Fibroblast of skin of right biceps (primary cell): Measurements from ENCODE around the gene DAGLA.
A peak's percentile ranks its signal among the peaks of the same experiment; 100 is the strongest.
"Not testable (repeated sequence)": the region's sequence is repeated elsewhere in the genome, so short reads cannot be mapped to it uniquely, and the experiment has no call there.

Experiments used
- DNase-seq: peaks from one replicate; pipeline ENCODE4 v3.0.0-alpha.2; 2013

DAGLA gene

DNA sequence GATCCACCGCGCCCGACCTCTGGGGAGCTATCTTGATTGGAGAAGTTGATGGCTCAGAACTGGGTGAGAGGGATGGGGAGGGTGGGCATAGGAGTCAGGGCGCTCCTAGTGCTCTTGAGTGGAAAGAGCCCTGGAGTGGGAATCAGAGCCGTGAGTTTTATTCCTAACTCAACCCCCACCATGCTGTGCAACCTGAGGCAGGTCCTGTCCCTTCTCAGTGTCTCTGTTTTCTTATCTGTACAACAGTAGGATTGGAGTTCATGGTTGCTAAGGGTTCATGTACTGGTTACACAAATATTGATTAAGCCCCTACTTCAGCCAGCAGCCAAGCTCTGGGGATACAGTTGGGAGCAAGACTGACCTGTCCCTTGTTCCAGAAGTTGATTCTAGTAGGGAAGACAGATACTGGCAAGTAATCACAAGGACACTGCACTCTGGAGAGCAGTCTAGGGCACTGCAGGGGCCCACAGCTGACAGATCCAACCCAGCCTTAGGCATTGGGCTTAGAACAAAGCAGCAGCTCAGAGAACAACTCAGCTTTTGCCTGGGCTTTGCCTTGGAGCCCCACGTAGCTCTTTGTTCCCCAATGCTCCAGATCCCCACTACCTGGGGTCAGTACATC lies 12.4 kb upstream of the DAGLA start:
- DNase-seq: no peak

DNA sequence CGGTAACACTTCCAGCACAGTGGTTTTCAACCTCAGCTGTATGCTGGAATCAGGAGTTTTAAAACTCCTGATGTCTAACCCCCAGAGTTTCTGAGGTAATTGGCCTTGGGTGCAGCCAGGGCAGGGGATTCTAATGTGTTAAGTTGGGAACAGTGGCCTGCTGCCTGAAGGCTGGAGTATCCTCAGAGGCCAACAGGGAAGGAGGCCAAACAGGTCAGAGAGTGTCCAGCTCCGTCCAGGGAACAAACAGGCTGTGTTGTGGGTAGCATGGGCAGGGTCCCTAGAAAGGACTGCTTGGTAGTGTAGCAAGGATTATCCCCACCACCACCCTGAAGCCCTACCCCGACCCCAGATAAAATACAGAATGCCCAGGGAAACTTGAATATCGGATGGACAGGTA lies 10.8 kb upstream of the DAGLA start:
- no peak for DNase-seq

DNA sequence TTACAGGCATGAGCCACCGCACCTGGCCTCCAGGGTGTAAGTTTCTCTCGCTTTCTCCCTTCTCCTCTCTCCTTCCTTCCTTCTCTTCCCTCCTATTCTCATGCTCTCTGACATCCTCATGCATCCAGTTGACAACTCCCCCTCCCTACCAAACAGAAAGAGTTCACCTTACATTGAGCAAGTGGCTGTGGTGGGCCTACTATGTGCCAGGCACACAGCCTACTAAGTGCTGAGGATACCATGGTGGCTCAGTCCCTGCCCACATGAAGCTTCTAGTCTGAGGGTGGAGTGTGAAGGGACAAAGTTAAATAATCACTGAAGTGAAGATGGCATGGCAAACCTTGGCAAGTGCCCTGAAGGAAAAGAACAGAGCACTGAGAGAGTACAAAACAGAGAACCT lies 9.6 kb upstream of the DAGLA start:
- DNase-seq: no peak

DNA sequence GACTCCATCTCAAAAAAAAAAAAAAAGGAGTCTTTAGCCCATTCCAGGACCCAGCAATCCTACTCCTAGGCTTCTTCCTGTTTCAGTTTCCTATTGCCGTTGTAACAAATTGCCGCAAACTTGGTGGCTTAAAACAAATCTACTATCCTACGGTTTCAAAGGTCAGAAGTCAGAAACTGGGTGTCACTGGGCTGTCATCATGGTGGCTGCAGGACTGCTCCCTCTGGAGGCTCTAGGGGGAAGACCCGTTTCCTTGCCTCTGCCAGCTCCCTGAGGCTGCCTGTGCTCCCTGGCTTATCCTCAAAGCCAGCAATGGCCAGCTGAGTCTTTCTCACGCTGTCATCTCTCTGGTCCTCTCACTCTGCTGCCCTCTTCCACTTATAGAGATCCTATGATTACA lies 8.7 kb upstream of the DAGLA start:
- no peak for DNase-seq

DNA sequence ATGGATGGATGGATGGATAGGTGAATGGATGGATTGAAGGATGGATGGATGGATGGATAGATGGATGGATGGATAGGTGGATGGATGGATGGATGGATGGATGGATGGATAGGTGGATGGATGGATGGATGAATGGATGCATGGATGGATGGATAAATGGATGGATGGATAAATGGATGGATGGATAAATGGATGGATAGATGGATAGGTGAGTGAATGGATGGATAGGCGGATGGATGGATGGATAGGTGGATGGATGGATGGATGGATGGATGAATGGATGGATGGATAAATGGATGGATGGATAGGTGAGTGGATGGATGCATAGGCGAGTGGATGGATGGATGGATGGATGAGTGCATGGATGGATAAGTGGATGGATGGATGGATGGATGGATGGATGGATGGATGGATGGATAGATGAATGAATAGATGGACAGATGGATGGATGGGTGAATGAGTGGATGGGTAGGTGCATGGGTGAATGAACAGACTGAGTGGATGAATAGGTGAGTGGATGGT lies 6.2 kb upstream of the DAGLA start:
- DNase-seq: not testable (repeated sequence)

DNA sequence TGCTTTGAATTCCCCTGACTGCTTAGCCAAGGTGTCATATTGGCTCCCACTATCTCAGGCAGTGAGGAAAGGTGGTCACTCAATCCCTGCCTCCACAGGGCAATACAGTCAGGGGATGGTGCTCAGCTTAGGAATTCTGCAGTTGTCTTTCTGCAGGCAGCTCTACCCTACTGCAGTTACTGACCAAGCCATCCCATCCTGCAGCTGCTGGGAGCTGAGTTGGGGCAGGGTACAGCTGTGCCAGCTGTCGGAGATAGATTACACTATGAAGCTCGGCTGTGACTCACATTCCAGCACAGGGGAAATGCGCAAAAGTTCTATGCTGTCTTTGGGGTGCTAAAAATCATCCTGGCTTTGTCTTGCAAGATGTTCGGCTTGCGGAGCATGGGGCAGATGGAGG lies 4.4 kb upstream of the DAGLA start:
- no peak for DNase-seq

DNA sequence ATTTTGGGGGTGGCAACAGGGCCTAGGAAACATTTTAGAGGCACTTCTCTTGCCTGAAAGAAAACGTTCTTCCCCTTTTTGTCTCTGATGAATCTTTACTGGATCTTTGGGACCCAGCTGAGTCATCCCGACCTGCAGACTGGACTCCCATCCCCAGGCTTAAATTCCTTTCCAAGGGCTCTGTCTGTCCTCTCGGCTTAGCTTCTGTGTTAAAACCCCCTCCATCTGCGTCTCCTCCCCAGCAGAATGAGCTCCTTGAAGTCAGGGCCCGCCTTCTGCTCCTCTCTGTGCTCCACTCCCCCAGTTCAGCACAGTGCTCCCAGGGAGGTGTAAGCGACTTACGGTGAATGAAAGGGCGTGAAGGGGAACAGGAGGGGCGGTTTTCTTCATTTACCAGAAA lies 895 bp upstream of the DAGLA start:
- DNase-seq: no peak

DNA sequence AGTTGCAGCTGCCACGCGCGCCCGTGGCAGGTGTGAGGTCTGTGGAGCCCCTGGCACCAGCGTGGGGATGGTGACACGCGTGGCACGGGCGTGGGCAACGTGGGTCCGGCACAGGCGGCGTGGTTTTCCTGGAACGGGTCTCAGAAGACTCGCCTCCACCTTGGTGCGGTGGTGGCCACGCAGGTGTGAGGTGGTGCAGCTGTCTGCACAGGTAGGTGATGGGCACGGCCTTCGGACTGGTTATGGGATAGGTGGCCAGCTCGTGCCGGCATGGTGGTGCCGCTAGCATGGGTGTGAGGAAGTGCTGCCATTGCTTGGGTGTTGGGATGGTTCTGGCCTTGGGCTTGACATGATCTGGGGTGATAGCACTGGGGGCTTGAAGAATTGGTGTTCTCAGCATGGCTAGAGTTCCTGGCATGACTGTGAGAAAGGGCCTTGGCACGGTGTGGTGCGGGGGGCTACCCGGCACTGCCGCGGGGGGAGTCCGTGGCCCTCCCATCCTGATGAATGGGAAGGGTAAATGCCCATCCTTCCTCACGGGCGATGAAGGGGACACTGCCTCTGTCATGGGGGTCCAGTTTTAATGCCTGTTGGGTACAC lies 531 bp downstream of the DAGLA start:
- no peak for DNase-seq

DNA sequence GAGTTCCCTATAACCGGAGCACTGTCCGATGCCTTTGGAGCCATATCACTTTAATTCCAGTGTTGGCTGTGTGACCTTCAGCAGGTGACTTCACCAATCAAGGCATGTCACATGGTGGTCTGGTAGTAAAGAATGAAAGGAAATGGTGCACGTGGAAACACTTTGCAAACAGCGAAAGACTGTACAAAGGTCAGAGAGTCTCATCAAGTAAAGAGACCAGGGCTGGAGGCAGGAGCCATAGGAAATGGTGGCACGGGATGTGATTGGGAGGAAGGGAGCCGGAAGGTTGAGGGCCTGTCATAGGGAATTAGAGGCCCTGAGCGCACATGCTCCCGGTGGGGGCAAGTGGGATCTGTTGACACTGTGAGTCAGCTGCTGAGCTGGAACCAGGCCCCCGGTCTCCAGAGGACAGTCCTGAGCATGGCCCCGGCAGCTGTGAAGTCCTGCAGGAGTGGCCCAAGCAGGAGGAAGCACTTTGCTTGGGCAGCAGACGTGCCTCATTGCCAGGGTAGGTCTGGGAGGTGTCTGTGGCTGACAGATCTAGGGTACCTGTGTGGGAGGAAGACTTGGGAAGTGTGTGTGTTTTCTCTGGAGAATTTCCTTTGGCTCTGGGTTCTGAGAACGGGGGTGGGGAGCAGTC lies 2.0 kb downstream of the DAGLA start:
- peak; percentile 37 for DNase-seq

DNA sequence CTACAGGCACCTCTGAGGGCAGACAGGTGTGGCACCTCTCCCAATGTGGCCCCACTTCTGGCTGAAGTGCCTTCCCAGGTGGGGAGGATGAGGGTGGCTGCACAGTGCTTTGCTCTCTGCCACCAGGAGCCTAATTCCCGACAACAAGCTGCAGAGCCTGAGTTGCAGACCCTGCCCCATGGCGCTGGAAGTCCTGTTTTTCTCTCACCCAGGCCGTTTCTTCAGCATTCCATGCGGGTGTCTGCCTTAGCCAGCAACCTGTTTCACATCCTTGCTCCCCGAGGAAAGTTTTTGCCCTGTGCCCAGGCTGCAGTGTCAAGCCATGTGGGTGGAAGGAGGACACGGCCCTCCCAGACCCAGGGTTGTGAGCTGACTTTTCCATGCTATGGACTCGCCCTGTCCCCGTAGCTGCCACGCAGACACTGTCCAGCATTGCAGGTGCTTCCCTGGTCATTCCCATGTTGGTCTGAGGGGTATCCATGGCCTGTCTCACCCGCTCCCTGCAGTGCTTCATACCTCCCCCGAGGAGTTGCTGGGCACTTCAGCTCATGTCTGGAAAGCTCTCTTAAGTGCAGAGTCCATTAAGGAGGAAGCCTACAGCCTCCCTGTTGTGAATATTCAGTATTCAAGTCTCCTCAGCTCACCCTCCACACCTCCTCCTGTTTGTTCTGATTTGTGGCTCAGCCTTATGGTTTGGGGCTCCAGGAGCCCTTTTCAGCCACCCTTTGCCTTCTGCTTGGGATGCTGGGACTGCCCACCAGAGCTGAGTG lies 2.9 kb downstream of the DAGLA start:
- DNase-seq: no peak

DNA sequence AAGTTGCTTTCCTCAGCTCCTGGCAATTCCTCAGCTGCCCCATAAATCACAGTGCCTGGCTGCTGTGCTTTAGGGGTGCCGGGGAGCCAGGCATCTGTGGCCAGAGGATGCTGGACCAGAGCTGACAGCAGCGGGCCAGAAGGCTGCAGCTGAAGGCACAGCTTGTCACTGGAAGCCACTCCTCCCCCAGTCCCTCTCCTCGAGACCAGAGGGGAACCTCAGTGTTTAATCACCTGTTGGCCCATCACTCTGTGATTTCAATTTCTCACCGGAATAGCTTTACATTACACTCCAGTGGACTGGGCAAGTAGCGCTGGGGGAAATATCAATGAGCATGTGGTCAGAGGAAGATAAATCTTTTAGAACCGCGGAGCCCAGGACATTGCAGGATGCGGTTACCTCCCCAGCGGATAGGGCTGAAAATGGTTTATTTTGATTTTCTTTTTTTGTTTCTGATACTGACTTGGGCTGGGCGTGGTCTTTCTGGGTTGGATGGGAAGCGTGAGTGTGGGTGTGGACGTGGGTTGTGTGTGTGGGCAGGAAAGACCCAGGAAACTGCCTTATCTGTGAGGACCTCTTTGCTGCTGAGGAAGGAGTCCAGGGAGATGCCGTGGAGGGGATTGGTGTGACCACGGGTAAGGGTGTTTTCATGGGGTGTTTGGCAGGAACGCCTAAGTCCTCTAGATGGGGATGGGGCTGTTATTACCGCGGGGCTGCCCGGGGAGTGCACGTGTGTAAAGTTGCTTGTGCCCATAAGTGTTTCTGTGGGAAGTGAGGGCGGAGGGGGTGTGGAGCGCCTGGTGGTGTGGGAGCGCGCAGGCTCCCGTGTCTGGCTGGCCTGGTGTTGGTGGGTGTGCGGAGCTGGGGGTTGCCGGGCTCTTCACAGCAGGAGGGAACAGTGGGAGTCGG lies 4.0 kb downstream of the DAGLA start:
- no peak for DNase-seq

DNA sequence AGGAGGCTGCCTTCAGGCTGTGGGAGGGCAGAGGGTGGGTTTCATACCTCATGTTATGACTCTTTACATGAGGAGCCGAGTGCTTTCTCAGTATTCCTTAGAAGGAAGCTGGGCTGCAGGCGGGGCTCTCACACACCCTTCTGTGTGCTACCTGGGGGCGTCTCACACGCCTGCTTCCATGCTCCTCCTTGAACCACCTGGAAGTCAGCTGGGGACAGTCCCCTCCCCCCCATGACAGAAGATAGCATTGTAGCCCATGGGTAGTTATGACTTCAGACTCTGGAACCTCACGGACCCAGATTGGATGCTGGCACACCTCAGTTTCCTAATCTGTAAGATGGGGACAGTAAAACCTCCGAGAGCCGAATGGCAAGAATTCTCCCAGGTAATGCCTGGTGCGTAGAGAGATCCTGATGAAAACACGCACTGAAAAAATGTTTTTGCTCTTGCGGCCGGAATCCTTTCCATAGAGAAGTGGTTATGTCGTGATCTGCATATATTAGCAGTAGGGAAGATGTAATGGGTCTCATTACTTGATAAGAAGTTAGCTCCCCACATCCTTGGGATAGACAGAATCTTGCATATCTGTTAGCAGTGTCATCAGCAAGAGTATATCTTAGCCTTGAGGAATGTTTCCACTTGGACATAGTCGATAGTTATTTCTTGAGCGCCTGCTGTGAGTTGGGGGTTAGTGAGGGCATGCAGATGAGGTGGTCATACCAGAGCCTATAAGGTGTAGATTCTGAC lies 4.9 kb downstream of the DAGLA start:
- peak; percentile 34 for DNase-seq

DNA sequence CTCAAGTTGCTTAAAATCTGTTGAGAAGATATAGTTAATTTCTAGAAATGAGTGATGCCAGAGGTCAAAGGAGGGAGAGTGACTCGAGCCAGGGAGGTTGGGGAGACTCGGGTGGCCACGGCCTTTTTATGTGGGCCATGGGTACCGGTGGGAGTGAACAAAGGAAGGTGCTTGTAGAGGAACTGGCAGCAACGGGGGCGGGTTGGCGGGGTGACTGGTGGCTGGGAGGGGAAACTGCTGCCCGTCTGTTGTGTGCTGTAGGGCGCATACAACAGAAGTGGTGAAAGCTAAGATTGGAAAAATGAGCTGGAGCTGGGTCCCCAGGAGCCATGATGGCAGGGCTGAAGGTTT lies 5.4 kb downstream of the DAGLA start:
- DNase-seq: no peak

DNA sequence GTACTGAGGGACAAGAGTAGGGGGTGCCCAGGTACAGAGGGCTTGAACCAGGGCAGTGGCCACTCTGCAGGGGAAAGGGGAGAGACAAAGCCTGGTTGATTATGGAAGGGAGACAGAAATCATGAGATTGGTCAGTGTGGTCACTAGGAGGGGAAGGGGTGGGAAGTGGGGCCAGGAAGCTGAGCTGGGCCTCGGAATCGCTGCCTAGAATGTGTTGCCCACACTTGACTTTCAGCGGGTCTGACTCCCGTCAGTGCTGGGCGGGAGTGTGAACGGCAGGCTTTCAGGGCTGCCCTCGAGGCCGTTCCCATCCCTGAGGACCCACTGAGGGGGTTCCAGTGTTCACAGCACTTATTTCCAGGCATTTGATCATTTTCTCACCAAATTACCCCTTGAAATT lies 5.9 kb downstream of the DAGLA start:
- no peak for DNase-seq

DNA sequence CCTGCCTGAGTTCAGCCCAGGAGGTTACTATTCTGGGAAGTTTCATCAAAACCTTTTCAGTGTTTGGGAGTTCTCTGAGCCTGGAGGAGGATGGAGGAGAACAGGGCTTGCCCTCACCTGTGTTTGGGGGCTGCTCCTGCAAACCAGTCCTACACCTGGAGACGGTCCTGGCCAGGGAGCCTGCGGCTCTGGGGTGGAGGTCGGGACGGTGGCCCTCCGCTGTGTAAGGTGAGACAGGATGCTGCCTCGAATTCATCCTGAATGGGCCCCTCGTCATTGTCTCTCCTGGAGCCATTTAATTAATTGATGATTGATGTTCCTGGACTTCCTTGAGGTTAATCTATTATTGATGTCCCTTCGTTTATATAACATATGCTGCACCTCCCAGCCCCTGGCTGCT lies 6.3 kb downstream of the DAGLA start:
- no peak for DNase-seq

DNA sequence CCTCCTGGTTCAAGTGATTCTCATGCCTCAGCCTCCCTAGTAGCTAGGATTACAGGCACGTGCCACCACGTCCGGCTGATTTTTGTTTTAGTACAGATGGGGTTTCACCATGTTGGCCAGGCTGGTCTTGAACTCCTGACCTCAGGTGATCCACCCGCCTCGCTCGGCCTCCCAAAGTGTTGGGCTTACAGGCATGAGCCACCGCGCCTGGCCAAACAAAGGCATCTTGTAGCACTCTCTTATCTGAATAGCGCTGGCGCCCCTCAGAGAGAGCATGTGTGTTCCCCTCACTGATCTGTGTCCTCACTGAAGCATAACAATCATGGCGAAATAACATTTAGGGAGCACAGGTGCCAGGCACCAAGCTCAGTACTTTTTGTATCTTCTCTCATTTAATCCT lies 7.2 kb downstream of the DAGLA start:
- no peak for DNase-seq

DNA sequence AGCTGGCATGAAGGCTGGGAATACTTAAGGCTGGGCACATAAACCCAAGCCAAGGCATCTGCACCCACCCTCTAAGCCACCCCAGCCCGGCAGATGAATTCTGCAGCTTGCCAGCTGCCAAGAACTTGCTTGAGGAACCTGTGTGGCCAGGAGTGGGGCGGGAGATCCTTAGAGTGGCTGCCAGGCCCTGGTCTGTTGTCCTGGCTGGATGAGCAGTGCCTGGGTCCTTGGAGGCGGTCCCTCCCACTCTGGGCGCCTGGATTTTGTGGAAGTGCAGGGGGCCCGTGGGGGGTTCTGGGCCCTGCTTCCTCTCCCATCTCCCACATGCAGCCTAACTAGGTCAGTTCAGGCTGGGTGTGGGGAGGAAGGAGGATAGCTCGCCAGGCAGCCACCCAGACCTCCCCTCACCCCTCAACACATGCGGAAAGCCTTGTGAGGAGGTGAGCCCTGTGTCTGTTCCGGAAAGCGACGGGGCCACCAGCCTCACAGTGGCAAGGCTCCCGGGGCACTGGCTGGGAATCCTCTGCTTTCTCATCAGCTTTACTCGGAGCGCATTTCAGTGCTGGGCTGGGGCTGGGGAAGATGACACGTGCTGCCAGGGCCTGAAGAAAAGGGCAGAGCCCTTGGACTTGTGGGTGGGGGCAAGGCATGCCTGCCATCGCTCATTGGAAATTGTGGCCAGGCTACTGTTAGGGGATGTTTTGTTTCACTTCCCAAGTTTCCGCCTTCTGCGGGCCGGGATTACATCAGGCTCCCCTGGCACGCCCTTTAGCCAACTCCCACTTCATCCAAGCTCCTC lies 8.4 kb downstream of the DAGLA start:
- peak; percentile 18 for DNase-seq

DNA sequence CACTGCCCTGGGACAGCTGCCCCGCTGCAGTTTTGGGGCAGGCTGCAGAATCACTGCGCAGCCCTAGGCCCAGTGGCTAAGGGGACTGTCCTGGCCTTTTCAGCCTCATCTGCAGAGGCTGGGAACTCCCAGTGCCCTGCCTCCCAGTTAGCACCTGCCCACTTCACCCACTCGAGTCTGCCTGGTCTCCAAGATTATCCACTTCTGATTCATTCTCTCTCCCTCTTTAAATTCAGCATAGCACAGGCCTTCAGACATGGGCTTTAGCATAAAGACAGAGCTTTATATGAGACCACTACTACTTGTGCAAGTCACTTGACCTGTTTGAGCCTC lies 8.9 kb downstream of the DAGLA start:
- DNase-seq: no peak

DNA sequence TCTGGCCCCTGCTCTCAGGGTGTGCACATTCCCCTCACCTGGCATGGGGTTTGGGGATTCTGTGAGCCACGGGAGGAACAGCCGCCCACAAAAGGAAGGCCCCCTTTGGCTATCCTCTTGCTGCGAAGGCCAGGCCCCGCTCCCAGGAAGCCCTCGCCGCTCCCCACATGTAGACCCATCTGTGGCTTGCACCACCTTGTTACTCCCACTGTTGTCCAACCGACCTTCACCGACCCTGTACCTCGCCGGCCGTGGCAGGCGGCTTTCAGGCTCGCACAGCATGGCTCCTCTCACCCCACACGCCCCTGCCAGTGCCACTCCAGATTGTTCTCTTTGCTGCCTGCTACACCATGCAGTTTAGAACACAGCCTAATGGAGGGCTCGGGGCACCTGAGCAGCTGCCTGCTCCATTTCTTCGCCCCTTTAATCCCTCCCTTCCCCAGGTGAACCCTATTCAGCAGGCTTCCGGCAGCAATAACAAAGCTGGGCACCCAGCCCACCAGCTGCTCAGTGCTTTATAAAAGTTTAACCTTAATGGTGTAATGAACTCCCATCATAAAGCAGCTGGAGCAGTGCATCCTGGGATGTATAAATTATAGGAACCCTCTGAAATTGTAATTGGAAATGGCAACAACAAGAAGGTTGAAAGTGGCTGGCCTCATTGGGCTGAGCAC lies 10.7 kb downstream of the DAGLA start:
- DNase-seq: no peak

DNA sequence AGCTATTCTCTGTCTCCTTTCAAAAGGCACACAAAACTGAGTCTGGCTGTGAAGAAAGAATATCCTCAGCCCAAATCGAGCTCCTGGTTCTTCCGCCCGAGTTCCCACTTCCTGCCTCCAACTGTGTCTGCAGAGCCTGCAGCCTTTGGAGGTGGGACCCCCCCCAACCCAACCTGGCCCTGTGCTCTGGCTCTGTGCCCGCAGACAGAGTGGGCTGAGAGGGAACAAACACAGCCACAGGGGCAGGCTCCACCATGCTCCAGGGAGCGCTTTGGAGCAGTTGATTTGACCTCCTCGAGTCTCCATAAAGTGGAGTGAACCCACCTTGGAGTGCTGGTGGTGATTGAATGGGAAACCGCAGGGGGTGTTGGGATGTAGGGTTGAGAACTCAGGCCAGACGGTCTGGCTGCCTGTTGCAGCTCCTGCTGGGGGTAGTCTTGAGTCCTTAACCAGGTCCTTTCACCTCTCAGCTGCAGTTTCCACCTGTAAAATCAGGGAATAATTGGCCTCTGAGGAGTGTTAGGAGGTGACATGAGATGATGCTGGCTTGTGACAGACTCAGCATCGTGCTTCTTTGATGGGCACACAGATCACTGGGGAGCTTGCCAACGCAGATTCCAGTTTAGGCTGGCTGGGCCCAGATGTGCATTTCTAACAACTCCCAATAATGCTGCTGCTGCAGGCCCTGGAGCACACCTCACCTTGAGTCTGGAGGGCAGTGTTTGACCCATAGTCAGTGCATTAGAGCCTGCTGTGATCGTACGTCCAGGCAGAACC lies 11.4 kb downstream of the DAGLA start:
- DNase-seq: no peak
